Measurements from ENCODE around the gene SIRPA. TPM values are rescaled to one million over a fixed set of nuclear protein-coding genes. Genes with fewer than 3 reads are reported as not detected.

The SIRPA gene
- total and polyA plus RNA-seq, 12 donors = 9.7 to 45.8 (median 24.8) TPM

DNA sequence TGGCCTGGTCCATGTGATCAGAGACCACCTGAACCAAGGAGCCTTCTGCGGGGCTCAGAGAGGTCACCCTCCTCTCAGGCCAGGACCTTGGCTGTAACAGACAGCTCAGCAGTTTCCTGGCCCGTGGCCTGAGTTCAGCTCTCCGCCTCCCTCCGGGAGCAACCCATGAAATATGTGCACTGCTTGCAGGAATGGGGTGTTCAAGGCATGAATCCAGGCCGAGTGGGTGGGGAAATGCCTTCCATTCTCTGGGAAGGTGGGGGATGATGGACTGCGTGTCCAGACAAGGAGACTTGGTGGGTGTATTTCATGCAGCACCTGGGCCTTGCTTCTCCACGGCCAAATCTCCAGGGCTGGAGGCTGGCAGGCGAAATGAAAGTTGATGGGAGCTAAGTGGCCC, 46.0 kb downstream of the SIRPA start:
- H3K27ac ChIP-seq = no peak overlapping the region
- intact Hi-C loops (cut with DNase I) = loop anchor here in 1 of 10 donors (10.0 kb wide), 1 partner anchor 136 kb away; no protein-coding TSS in a partner anchor
- 48% methylated on average over 8 of the region's 8 CpGs for WGBS, 2 donors
- TF ChIP-seq, protein P1, sequence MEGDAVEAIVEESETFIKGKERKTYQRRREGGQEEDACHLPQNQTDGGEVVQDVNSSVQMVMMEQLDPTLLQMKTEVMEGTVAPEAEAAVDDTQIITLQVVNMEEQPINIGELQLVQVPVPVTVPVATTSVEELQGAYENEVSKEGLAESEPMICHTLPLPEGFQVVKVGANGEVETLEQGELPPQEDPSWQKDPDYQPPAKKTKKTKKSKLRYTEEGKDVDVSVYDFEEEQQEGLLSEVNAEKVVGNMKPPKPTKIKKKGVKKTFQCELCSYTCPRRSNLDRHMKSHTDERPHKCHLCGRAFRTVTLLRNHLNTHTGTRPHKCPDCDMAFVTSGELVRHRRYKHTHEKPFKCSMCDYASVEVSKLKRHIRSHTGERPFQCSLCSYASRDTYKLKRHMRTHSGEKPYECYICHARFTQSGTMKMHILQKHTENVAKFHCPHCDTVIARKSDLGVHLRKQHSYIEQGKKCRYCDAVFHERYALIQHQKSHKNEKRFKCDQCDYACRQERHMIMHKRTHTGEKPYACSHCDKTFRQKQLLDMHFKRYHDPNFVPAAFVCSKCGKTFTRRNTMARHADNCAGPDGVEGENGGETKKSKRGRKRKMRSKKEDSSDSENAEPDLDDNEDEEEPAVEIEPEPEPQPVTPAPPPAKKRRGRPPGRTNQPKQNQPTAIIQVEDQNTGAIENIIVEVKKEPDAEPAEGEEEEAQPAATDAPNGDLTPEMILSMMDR (IDR thresholded peaks at IDR 0.05) = no peak
- peaks cover 0 to 22% (median 8%) of the 10 kb centered on the region in 7 donors for H3K27me3 ChIP-seq
- peak in 1 of 8 donors; percentile 14 for ATAC-seq
- H3K9me3 ChIP-seq = no peaks in the 10 kb centered on the region
- peaks cover 0 to 64% (median 6%) of the 10 kb centered on the region in 9 donors for H3K4me1 ChIP-seq
- H3K36me3 ChIP-seq = peaks cover 0 to 26% (median 0%) of the 10 kb centered on the region in 9 donors
- no peak overlapping the region for H3K4me3 ChIP-seq
- no peak for DNase-seq

DNA sequence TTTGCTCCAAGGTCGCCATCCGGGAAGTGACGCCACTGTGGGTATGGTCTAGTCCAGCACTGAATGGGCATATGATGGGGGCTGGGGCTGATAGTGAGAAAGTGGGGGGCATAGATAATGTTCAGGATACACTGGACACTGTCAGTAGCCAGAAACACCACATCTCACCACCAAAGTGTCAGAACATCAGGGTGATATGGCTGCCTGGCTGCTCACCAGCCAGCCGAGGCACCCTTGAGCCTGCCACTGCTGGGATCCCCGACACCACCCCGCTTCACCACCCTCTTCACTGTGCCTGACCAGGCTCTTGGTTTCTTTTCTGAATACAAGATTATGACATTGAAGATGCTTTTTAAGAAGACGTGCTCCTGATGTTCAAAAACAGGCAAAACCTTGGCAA, 46.9 kb downstream of the SIRPA start:
- DNase-seq (no peak), ATAC-seq (peak in 1 of 8 donors; percentile 28)
- Histone ChIP-seq H3K4me3 (no peak overlapping the region), H3K4me1 (peaks cover 0 to 71% (median 11%) of the 10 kb centered on the region in 9 donors), H3K27ac (no peak overlapping the region), H3K27me3 (peaks cover 0 to 29% (median 8%) of the 10 kb centered on the region in 7 donors), H3K9me3 (no peaks in the 10 kb centered on the region), H3K36me3 (peaks cover 0 to 18% (median 0%) of the 10 kb centered on the region in 9 donors)
- TF ChIP-seq, protein P1 (IDR thresholded peaks at IDR 0.05) = no peak
- intact Hi-C loops (cut with DNase I) = loop anchor here in 1 of 10 donors (10.0 kb wide), 1 partner anchor 137 kb away; no protein-coding TSS in a partner anchor
- WGBS, 2 donors = 57 to 64% methylated on average over 7 of the region's 7 CpGs

DNA sequence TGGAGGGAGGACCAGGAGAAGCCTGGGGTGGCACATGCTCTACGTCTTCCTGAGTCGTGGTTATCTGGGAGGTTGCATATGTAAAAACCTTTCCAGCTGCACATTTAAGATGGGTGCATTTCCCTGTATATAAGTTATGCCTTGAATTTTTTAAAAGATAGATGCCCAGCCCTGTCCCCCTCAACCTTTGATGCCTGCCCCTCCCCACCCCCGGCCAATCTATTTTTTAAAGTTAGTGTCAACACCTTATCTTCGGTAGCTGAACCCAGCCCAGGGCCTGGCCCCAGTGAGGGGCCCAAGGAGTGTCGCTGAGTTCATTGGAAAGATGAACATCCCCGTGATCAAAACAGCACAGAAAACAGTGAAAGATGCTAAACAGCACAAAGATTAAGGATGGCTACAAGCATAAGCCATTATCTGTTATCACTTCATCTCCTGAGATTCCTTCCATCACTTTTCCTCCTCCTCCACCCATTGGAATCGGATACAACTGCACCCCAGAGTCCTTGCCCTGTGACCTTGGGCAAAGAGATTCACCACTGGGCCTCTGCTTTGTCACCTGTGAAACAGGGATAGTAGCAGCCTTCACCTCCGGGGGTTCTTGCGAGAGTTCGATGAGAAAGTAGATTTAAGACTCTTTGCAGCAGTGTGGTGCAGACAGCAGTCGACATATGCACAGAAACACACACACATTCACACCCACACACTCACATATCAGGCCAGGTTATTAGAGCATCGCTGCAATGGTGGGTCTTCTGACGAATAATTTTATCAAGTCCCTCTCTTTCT, 47.5 kb downstream of the SIRPA start:
- intact Hi-C loops (cut with DNase I) = loop anchor here in 1 of 10 donors (10.0 kb wide), 1 partner anchor 138 kb away; no protein-coding TSS in a partner anchor
- H3K9me3 ChIP-seq = no peaks in the 10 kb centered on the region
- ATAC-seq = no peak

More for the DNA sequence above, 47.5 kb downstream of the SIRPA start:
- no peak for DNase-seq
- WGBS, 2 donors = 57 to 60% methylated on average over 13 of the region's 13 CpGs
- Histone ChIP-seq H3K4me1 (peaks cover 0 to 77% (median 15%) of the 10 kb centered on the region in 9 donors), H3K4me3 (no peak overlapping the region), H3K27ac (no peak overlapping the region), H3K27me3 (peaks cover 0 to 35% (median 8%) of the 10 kb centered on the region in 7 donors), H3K36me3 (peaks cover 0 to 12% (median 0%) of the 10 kb centered on the region in 9 donors)
- TF ChIP-seq, protein P1 (IDR thresholded peaks at IDR 0.05) = no peak
